Stimulated activated CD8-positive, alpha-beta memory T cell treated with anti-CD3 and anti-CD28 coated beads, Interleukin-15, amount 100 ng/mL, for 24 hours (primary cell): ENCODE results near the gene IFRD1.
"Not testable (repeated sequence)": the region's sequence is repeated elsewhere in the genome, so short reads cannot be mapped to it uniquely, and the experiment has no call there.

Source experiments
- DNase-seq: peaks from one replicate; pipeline ENCODE4 v3.0.0-alpha.2; 2020; ENCODE audit warnings: low read depth

The IFRD1 gene

GRCh38 chr7:112516418-112516817 lies 66.2 kb downstream of the IFRD1 start:
- DNase-seq: not testable (repeated sequence)

- DNase-seq: no peak
Measured at GRCh38 chr7:112517487-112517886, 67.2 kb downstream of the IFRD1 start.

GRCh38 chr7:112520787-112521186 lies 70.5 kb downstream of the IFRD1 start:
- DNase-seq: no peak

- no peak for DNase-seq
Measured at GRCh38 chr7:112521942-112522341, 71.7 kb downstream of the IFRD1 start.

GRCh38 chr7:112523871-112524270 lies 73.6 kb downstream of the IFRD1 start:
- no peak for DNase-seq
